Endothelial cell of umbilical vein (primary cell): ENCODE results near the gene VTI1A.

Source experiments
- POLR2AphosphoS5 ChIP-seq: IDR thresholded peaks from 2 replicates; pipeline ENCODE4 v1.6.1; 2012; ENCODE audit warnings: low read depth, mild to moderate bottlenecking, control low read depth, low read length, moderate library complexity; ENCODE audit not compliant: insufficient read depth
- TF ChIP-seq, protein P1 (sequence below), 2 donors: IDR thresholded peaks; 1 replicate in 1 of 2; 2 replicates in 1 of 2; pipeline ENCODE4 v1.5.1; 2011; ENCODE audit warnings: low read length in 2 of 2, mild to moderate bottlenecking in 2 of 2, moderate library complexity in 2 of 2, control low read depth in 1 of 2, inconsistent platforms in 1 of 2, low read depth in 1 of 2; ENCODE audit not compliant: insufficient read depth in 1 of 2; ENCODE audit errors: extremely low read depth in 1 of 2

DNA sequence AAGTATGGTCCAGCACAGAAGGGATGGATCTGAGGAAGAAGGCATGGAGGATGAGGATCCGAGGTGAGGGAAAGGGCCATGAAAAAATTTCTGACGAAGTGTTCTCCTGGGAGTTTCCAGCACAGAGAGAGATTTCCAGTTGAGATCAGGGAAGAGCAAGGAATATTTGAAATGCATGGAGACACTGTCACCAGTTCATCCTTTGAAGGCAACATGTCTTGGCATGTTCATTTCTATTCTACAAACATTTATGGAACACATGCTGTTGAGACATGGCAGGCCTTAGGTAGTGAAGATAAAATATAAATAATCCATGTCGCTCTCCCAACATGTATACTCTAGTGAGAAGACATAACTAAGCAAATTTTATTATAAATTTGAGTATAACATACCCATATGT, 269.1 kb downstream of the VTI1A start:
- no peak for TF ChIP-seq POLR2AphosphoS5
- TF ChIP-seq, protein P1, sequence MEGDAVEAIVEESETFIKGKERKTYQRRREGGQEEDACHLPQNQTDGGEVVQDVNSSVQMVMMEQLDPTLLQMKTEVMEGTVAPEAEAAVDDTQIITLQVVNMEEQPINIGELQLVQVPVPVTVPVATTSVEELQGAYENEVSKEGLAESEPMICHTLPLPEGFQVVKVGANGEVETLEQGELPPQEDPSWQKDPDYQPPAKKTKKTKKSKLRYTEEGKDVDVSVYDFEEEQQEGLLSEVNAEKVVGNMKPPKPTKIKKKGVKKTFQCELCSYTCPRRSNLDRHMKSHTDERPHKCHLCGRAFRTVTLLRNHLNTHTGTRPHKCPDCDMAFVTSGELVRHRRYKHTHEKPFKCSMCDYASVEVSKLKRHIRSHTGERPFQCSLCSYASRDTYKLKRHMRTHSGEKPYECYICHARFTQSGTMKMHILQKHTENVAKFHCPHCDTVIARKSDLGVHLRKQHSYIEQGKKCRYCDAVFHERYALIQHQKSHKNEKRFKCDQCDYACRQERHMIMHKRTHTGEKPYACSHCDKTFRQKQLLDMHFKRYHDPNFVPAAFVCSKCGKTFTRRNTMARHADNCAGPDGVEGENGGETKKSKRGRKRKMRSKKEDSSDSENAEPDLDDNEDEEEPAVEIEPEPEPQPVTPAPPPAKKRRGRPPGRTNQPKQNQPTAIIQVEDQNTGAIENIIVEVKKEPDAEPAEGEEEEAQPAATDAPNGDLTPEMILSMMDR (IDR thresholded peaks at IDR 0.05; ENCODE audit: extremely low read depth in 1 of 2, insufficient read depth in 1 of 2, low read depth in 1 of 2, low read length in 2 of 2) = no peak
